SK-N-SH (cell line): ENCODE measurements around the gene HNRNPL. TPM values are rescaled to one million over a fixed set of nuclear protein-coding genes. Genes with fewer than 3 reads are reported as not detected.

Experiments used
- CTCF ChIA-PET: fragments of 300-600, 350-600 bp; formaldehyde crosslinking; extraction: SDS; loops from one replicate; lab custom pipeline; 2021; lab: Yijun Ruan, JAX
- POLR2A ChIA-PET: fragments of 350-600 bp; sonication (Branson Sonifier 250); formaldehyde crosslinking; extraction: SDS; loops from one replicate; lab custom pipeline; 2020; ENCODE audit warnings: antibody characterized with exemption, inconsistent platforms; lab: Yijun Ruan, JAX
- DNase-seq: peaks from one replicate; pipeline ENCODE4 v3.0.0; 2012
- H2AFZ ChIP-seq: fragments of 200-600 bp; sonication (generic); 2 replicates; pipeline ENCODE4 v1.8.1; 2016; ENCODE audit warnings: antibody characterized with exemption, mild to moderate bottlenecking, low read depth
- H3F3A ChIP-seq: fragments of 200-600 bp; sonication (generic); replicated peaks from 2 replicates; pipeline ENCODE3; 2016; ENCODE audit warnings: antibody characterized with exemption, mild to moderate bottlenecking; ENCODE audit not compliant: insufficient read depth
- H3K27ac ChIP-seq, 2 experiments: fragments of 200-500 bp in 1 of 2; fragments of 200-600 bp in 1 of 2; sonication (Bioruptor generic) in 1 of 2; sonication (generic), shearing (Covaris generic) in 1 of 2; 2 replicates each; pipeline versions ENCODE4 v1.5.1 to v1.6.1; 2014 to 2016; ENCODE audit warnings: low read depth in 2 of 2, inconsistent platforms in 1 of 2, low read length in 1 of 2, mild to moderate bottlenecking in 1 of 2, mixed read lengths in 1 of 2
- H3K27me3 ChIP-seq: fragments of 200-600 bp; sonication (generic), shearing (Covaris generic); 2 replicates; pipeline ENCODE4 v1.6.1; 2016; ENCODE audit warnings: mixed run types; ENCODE audit not compliant: insufficient read depth
- H3K36me3 ChIP-seq, 2 experiments: fragments of 200-500 bp in 1 of 2; fragments of 200-600 bp in 1 of 2; sonication (Bioruptor generic) in 1 of 2; sonication (generic) in 1 of 2; replicated peaks in 1 of 2; 2 replicates each; pipeline versions ENCODE3 to v1.5.1; 2014 to 2016; ENCODE audit warnings: low read length in 1 of 2, mild to moderate bottlenecking in 1 of 2; ENCODE audit not compliant: insufficient read depth in 2 of 2, control insufficient read depth in 1 of 2
- H3K4me1 ChIP-seq, 2 experiments: fragments of 200-500 bp in 1 of 2; fragments of 200-600 bp in 1 of 2; sonication (Bioruptor generic) in 1 of 2; sonication (generic), shearing (Covaris generic) in 1 of 2; 2 replicates each; pipeline versions ENCODE4 v1.5.1 to v1.6.1; 2014 to 2016; ENCODE audit warnings: low read depth in 1 of 2, low read length in 1 of 2, mixed run types in 1 of 2; ENCODE audit not compliant: insufficient read depth in 2 of 2, control insufficient read depth in 1 of 2
- H3K4me2 ChIP-seq: fragments of 200-600 bp; sonication (generic), shearing (Covaris generic); 2 replicates; pipeline ENCODE4 v1.6.1; 2017; ENCODE audit warnings: mixed run types
- H3K4me3 ChIP-seq, 2 experiments: fragments of 200-500 bp in 1 of 2; fragments of 200-600 bp in 1 of 2; sonication (Bioruptor generic) in 1 of 2; sonication (generic), shearing (Covaris generic) in 1 of 2; 2 replicates each; pipeline versions ENCODE4 v1.5.1 to v1.8.1; 2014 to 2016; ENCODE audit warnings: low read depth in 2 of 2, inconsistent platforms in 1 of 2, low read length in 1 of 2, mild to moderate bottlenecking in 1 of 2, mixed read lengths in 1 of 2, moderate library complexity in 1 of 2
- H3K79me2 ChIP-seq: fragments of 200-600 bp; sonication (generic); 2 replicates; pipeline ENCODE4 v1.8.1; 2017; ENCODE audit warnings: mild to moderate bottlenecking; ENCODE audit not compliant: insufficient read depth
- H3K9ac ChIP-seq: fragments of 200-600 bp; sonication (generic); 2 replicates; pipeline ENCODE4 v1.6.1; 2017; ENCODE audit warnings: mixed run types
- H3K9me2 ChIP-seq: fragments of 200-600 bp; sonication (generic); 2 replicates; pipeline ENCODE4 v1.6.1; 2017; ENCODE audit warnings: mixed run types
- H3K9me3 ChIP-seq: fragments of 200-600 bp; sonication (generic); 2 replicates; pipeline ENCODE4 v1.6.1; 2017; ENCODE audit warnings: mixed run types, mild to moderate bottlenecking, moderate library complexity
- H4K20me1 ChIP-seq: fragments of 200-600 bp; sonication (generic); 2 replicates; pipeline ENCODE4 v1.6.1; 2017; ENCODE audit warnings: mild to moderate bottlenecking, mixed run types; ENCODE audit not compliant: insufficient read depth
- CHD2 ChIP-seq: fragments of 150-350 bp; IDR thresholded peaks from 2 replicates; pipeline ENCODE4 v1.6.1; 2018; ENCODE audit warnings: low read length; ENCODE audit not compliant: partially characterized antibody
- CTCF ChIP-seq: fragments of 200-600 bp; sonication (generic); IDR thresholded peaks from 2 replicates; pipeline ENCODE4 v1.6.1; 2017; ENCODE audit warnings: antibody characterized with exemption, mild to moderate bottlenecking, moderate library complexity
- ELF1 ChIP-seq: IDR thresholded peaks from 2 replicates; pipeline ENCODE4 v1.4.0; 2012
- EP300 ChIP-seq, 2 experiments: IDR thresholded peaks; 2 replicates each; pipeline versions ENCODE4 v1.4.0 to v1.6.1; 2012; ENCODE audit warnings: borderline replicate concordance in 1 of 2, low read depth in 1 of 2, low read length in 1 of 2
- FOXJ3 ChIP-seq: sonication (generic); formaldehyde crosslinking; IDR thresholded peaks from 2 replicates; pipeline ENCODE4 v1.5.1; 2020; ENCODE audit warnings: mild to moderate bottlenecking, missing genetic modification reagents
- MAX ChIP-seq: IDR thresholded peaks from 2 replicates; pipeline ENCODE4 v1.4.0; 2012; ENCODE audit warnings: low read depth
- NRF1 ChIP-seq: IDR thresholded peaks from 2 replicates; pipeline ENCODE4 v1.6.1; 2012; ENCODE audit warnings: low read depth, mild to moderate bottlenecking, low read length
- PBX3 ChIP-seq: IDR thresholded peaks from 2 replicates; pipeline ENCODE4; 2012
- RAD21 ChIP-seq: IDR thresholded peaks from 2 replicates; pipeline ENCODE4 v1.6.1; 2012; ENCODE audit warnings: mild to moderate bottlenecking, low read length
- RCOR1 ChIP-seq: fragments of 150-350 bp; IDR thresholded peaks from 2 replicates; pipeline ENCODE4 v1.6.1; 2017; ENCODE audit warnings: antibody characterized with exemption, low read length
- RFX5 ChIP-seq: IDR thresholded peaks from 2 replicates; pipeline ENCODE4 v1.6.1; 2012; ENCODE audit warnings: mild to moderate bottlenecking, improper control_type of control experiment, low read length
- SMC3 ChIP-seq: IDR thresholded peaks from 2 replicates; pipeline ENCODE4 v1.6.1; 2012; ENCODE audit warnings: low read depth, low read length, improper control_type of control experiment
- TCF12 ChIP-seq: IDR thresholded peaks from 2 replicates; pipeline ENCODE4 v1.4.0; 2012
- TEAD4 ChIP-seq: IDR thresholded peaks from 2 replicates; pipeline ENCODE4 v1.4.0; 2012; ENCODE audit warnings: mild to moderate bottlenecking, borderline replicate concordance; ENCODE audit not compliant: insufficient read depth
- USF1 ChIP-seq: IDR thresholded peaks from 2 replicates; pipeline ENCODE4 v1.4.0; 2012; ENCODE audit warnings: low read depth, borderline replicate concordance
- USF2 ChIP-seq: fragments of 150-350 bp; IDR thresholded peaks from 2 replicates; pipeline ENCODE4 v1.6.1; 2017; ENCODE audit warnings: antibody characterized with exemption, low read length, low read depth, borderline replicate concordance
- WGBS: methylation state at CpG from one replicate; pipeline ENCODE4 v1.1.6; 2017; ENCODE audit warnings: low lambda C conversion rate; 5-methylcytosine and 5-hydroxymethylcytosine counted together
- polyA plus RNA-seq, 3 experiments: library from polyadenylated mRNA; depleted of rRNA; stranded (reverse); fragments of >200 nt; gene quantifications; 2 replicates each; pipeline ENCODE4 v1.2.3, GENCODE V29; 2012

Gene HNRNPL
- polyA plus RNA-seq, 1 of the 3 experiments (the other 2 are of a cell fraction) = 280 TPM

- no peaks in the 10 kb centered on the region for H3K27me3 ChIP-seq
- TF ChIP-seq TCF12 (no peak), RCOR1 (no peak), FOXJ3 (no peak), SMC3 (no peak), CHD2 (no peak)
- H3F3A ChIP-seq = no peaks in the 10 kb centered on the region
- no peaks in the 10 kb centered on the region for H4K20me1 ChIP-seq
- peaks cover 0 to 15% of the 10 kb centered on the region in 2 experiments; a peak in 1 of 4 replicates for H3K4me1 ChIP-seq
- no peak overlapping the region for H2AFZ ChIP-seq
- DNase-seq = no peak
- ChIA-PET CTCF (interaction anchor here (0.5 to 6.3 kb wide), 10 partner anchors 9 to 306 kb away, joined by 3 to 36 read pairs (median 4); partner anchors contain the start of genes MRPS12 and SARS2), POLR2A (no interaction called here)
- no peak overlapping the region for H3K27ac ChIP-seq
- H3K9ac ChIP-seq = no peak overlapping the region
- no peaks in the 10 kb centered on the region for H3K79me2 ChIP-seq
- 91% methylated on average over 12 of the region's 19 CpGs for WGBS
- H3K4me2 ChIP-seq = no peak overlapping the region
- H3K9me2 ChIP-seq = no peaks in the 10 kb centered on the region
- H3K36me3 ChIP-seq = no peaks in the 10 kb centered on the region
- no peak overlapping the region for H3K4me3 ChIP-seq
- H3K9me3 ChIP-seq = no peaks in the 10 kb centered on the region
Observed at GRCh38 chr19:38870612-38871011, 20.8 kb upstream of the HNRNPL start.

GRCh38 chr19:38869836-38870607, 20.2 kb upstream of the HNRNPL start:
- 43% methylated on average over 40 of the region's 62 CpGs for WGBS
- H3K9ac ChIP-seq = no peak overlapping the region
- H3K79me2 ChIP-seq = no peaks in the 10 kb centered on the region
- ChIA-PET CTCF (interaction anchor here (0.7 to 6.3 kb wide), 11 partner anchors 7 to 305 kb away, joined by 3 to 36 read pairs (median 4); partner anchors contain the start of genes MRPS12 and SARS2), POLR2A (interaction anchor here (1.0 kb wide), 1 partner anchor 21 kb away, joined by 3 read pairs; no protein-coding TSS in a partner anchor)
- peaks cover 0 to 15% of the 10 kb centered on the region in 2 experiments; a peak in 1 of 4 replicates for H3K4me1 ChIP-seq
- TF ChIP-seq CTCF (peak; percentile 71), USF2 (no peak), ELF1 (no peak), RAD21 (peak; percentile 55), SMC3 (peak; percentile 66), CHD2 (no peak), NRF1 (peak; percentile 41), EP300 (IDR thresholded peaks at IDR 0.05; ENCODE audit: borderline replicate concordance in 1 of 2, low read depth in 1 of 2, low read length in 1 of 2) (no peak), TEAD4 (no peak), RFX5 (no peak), PBX3 (no peak), MAX (peak; percentile 66; the same call in 1 of the 2 replicates), RCOR1 (no peak), USF1 (no peak)
- H4K20me1 ChIP-seq = no peaks in the 10 kb centered on the region
- H3K27ac ChIP-seq = no peak overlapping the region
- no peaks in the 10 kb centered on the region for H3K9me3 ChIP-seq
- peak; percentile 91 for DNase-seq
- peak overlapping the region; percentile 67 for H3K4me2 ChIP-seq
- peak overlapping the region; percentile 31 to 35; a peak in 3 of 4 replicates for H3K4me3 ChIP-seq
- no peaks in the 10 kb centered on the region for H3F3A ChIP-seq
- H3K36me3 ChIP-seq = no peaks in the 10 kb centered on the region
- H3K27me3 ChIP-seq = no peaks in the 10 kb centered on the region
- no peaks in the 10 kb centered on the region for H3K9me2 ChIP-seq
- peak overlapping the region; percentile 83; the same call in 1 of the 2 replicates for H2AFZ ChIP-seq
